Activated CD8-positive, alpha-beta T cell treated with anti-CD3 and anti-CD28 coated beads for 36 hours (primary cell): Measurements from ENCODE around the gene PTGR3. TPM values are rescaled to one million over a fixed set of nuclear protein-coding genes. Genes with fewer than 3 reads are reported as not detected.
A peak's percentile ranks its signal among the peaks of the same experiment; 100 is the strongest.

Experiments used
- ATAC-seq: fragments of 200-7000 bp; cut with Tn5 transposase; one replicate; pipeline ENCODE4 v1.10.0; 2021; ENCODE audit warnings: mild to moderate bottlenecking, moderate library complexity
- CTCF ChIA-PET: fragments of 350-600 bp; sonication (Branson Sonifier 250); formaldehyde crosslinking; loops from one replicate; lab custom pipeline; 2021; ENCODE audit warnings: antibody characterized with exemption; lab: Charles Lee
- POLR2A ChIA-PET: fragments of 350-600 bp; sonication (Branson Sonifier 250); formaldehyde crosslinking; loops from one replicate; lab custom pipeline; 2021; ENCODE audit warnings: antibody characterized with exemption; lab: Charles Lee
- DNase-seq: peaks from one replicate; pipeline ENCODE4 v3.0.0-alpha.2; 2020
- H3K27ac Mint-ChIP-seq: one replicate; pipeline ENCODE4 v1.8.0; 2021; ENCODE audit warnings: mild to moderate bottlenecking, mixed read lengths
- H3K27me3 Mint-ChIP-seq: one replicate; pipeline ENCODE4 v1.8.0; 2021; ENCODE audit warnings: mixed read lengths
- H3K36me3 Mint-ChIP-seq: one replicate; pipeline ENCODE4 v1.8.0; 2021; ENCODE audit warnings: low read depth, mixed read lengths
- H3K4me1 Mint-ChIP-seq: one replicate; pipeline ENCODE4 v1.8.0; 2021; ENCODE audit warnings: low read depth, mixed read lengths
- H3K4me3 Mint-ChIP-seq: one replicate; pipeline ENCODE4 v1.8.0; 2021; ENCODE audit warnings: mild to moderate bottlenecking, moderate library complexity, mixed read lengths
- H3K9me3 Mint-ChIP-seq: one replicate; pipeline ENCODE4 v1.8.0; 2021; ENCODE audit warnings: mixed read lengths
- CTCF ChIP-seq: fragments of 200-600 bp; IDR thresholded peaks from one replicate; pipeline ENCODE4 v1.8.0; 2022; ENCODE audit warnings: antibody characterized with exemption, mild to moderate bottlenecking
- intact Hi-C: fragments of 100-400 bp; cut with micrococcal nuclease; formaldehyde crosslinking; loops from one replicate; pipeline ENCODE4 v1.10.0; 2022
- total RNA-seq, 2 experiments: library from RNA; stranded (reverse); gene quantifications; one replicate each; pipeline ENCODE4 v1.2.3, GENCODE V29; 2021

The PTGR3 gene
- total RNA-seq, 2 experiments from 2014 or later: 20.0 to 21.1 TPM

- ATAC-seq: peak; percentile 38
- DNase-seq: no peak
- no peak for TF ChIP-seq CTCF
- Mint-ChIP-seq H3K9me3 (no peaks in the 10 kb centered on the region), H3K4me3 (peak overlapping the region; percentile 44), H3K27me3 (no peaks in the 10 kb centered on the region), H3K27ac (peak overlapping the region; percentile 88), H3K4me1 (peaks cover 75% of the 10 kb centered on the region), H3K36me3 (peaks cover 1% of the 10 kb centered on the region)
- ChIA-PET CTCF (interaction anchor here (0.8 kb wide), 1 partner anchor 24 kb away, joined by 6 read pairs; no protein-coding TSS in a partner anchor), POLR2A (no interaction called here)
- intact Hi-C loops: no loop called here
These were observed 7.4 kb upstream of the PTGR3 start for GRCh38 chr18:75216212-75216910.

GRCh38 chr18:75215663-75216062, 6.7 kb upstream of the PTGR3 start:
- Mint-ChIP-seq H3K36me3 (peaks cover 5% of the 10 kb centered on the region), H3K9me3 (no peaks in the 10 kb centered on the region), H3K4me1 (peaks cover 71% of the 10 kb centered on the region), H3K27me3 (no peaks in the 10 kb centered on the region), H3K27ac (peak overlapping the region; percentile 67), H3K4me3 (no peak overlapping the region)
- no peak for TF ChIP-seq CTCF
- no peak for ATAC-seq
- ChIA-PET POLR2A (no interaction called here), CTCF (interaction anchor here (1.9 kb wide), 1 partner anchor 30 kb away, joined by 7 read pairs; no protein-coding TSS in a partner anchor)
- peak; percentile 28 for DNase-seq
- intact Hi-C loops: no loop called here

- ChIA-PET POLR2A (interaction anchor here (0.6 kb wide), 1 partner anchor 16 kb away, joined by 3 read pairs; no protein-coding TSS in a partner anchor), CTCF (interaction anchor here (1.9 kb wide), 1 partner anchor 31 kb away, joined by 7 read pairs; no protein-coding TSS in a partner anchor)
- intact Hi-C loops: loop anchor here (5.0 kb wide), 1 partner anchor 32 kb away; no protein-coding TSS in a partner anchor
- Mint-ChIP-seq H3K9me3 (no peaks in the 10 kb centered on the region), H3K27me3 (no peaks in the 10 kb centered on the region), H3K27ac (peak overlapping the region; percentile 67), H3K4me1 (peaks cover 71% of the 10 kb centered on the region), H3K36me3 (peaks cover 6% of the 10 kb centered on the region), H3K4me3 (no peak overlapping the region)
- ATAC-seq (no peak), DNase-seq (no peak)
- no peak for TF ChIP-seq CTCF
These were observed 6.0 kb upstream of the PTGR3 start for GRCh38 chr18:75214766-75215510.

GRCh38 chr18:75214332-75214690, 5.4 kb upstream of the PTGR3 start:
- Mint-ChIP-seq H3K27ac (peak overlapping the region; percentile 46), H3K4me1 (peaks cover 68% of the 10 kb centered on the region), H3K9me3 (no peaks in the 10 kb centered on the region), H3K36me3 (peaks cover 6% of the 10 kb centered on the region), H3K27me3 (no peaks in the 10 kb centered on the region), H3K4me3 (no peak overlapping the region)
- ChIA-PET POLR2A (interaction anchor here (0.6 kb wide), 1 partner anchor 16 kb away, joined by 3 read pairs; no protein-coding TSS in a partner anchor), CTCF (interaction anchor here (1.5 to 1.9 kb wide), 2 partner anchors 14 to 31 kb away, joined by 3 to 7 read pairs; no protein-coding TSS in a partner anchor)
- DNase-seq (no peak), ATAC-seq (no peak)
- no peak for TF ChIP-seq CTCF
- intact Hi-C loops: loop anchor here (5.0 kb wide), 1 partner anchor 33 kb away; no protein-coding TSS in a partner anchor
